NCI-H2171 (cell line): ENCODE data around the gene FAM177A1.

ENCODE experiments used
- DNase-seq: peaks from one replicate; lab custom pipeline; 2025; lab: John Stamatoyannopoulos, UW

FAM177A1 gene

DNA sequence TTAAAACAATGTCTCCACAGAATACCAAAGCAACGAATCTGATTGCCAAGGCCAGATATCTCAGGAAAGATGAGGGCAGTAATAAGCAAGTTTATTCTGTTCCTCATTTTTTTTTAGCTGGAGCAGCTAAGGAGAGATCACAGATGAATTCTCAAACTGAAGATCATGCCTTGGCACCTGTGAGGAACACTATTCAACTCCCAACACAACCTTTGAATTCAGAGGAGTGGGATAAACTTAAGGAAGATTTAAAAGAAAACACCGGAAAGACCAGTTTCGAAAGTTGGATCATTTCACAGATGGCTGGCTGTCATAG is 77.3 kb downstream of the FAM177A1 start:
- no peak for DNase-seq

DNA sequence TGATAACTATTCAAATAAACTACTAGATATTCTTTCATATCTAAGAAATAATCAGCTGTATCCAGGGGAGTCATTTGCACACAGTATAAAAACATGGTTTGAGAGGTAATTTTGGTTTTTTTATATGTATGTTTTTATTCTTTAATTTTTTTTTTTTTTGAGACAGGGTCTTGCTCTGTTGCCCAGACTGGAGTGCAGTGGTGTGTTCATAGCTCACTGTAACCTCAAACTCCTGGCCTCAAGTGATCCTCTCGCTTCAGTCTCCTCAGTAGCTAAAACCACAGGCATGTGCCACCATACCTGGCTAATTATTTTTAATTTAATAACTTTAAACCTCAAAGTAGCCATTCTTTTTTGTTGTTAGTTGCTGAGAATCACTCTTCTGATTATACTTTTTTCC is 78.1 kb downstream of the FAM177A1 start:
- no peak for DNase-seq
